ENCODE data around the gene UXS1. TPM values are rescaled to one million over a fixed set of nuclear protein-coding genes. Genes with fewer than 3 reads are reported as not detected.

UXS1 gene
- total RNA-seq, 1 experiment from 2014 or later = 46.3 TPM

DNA sequence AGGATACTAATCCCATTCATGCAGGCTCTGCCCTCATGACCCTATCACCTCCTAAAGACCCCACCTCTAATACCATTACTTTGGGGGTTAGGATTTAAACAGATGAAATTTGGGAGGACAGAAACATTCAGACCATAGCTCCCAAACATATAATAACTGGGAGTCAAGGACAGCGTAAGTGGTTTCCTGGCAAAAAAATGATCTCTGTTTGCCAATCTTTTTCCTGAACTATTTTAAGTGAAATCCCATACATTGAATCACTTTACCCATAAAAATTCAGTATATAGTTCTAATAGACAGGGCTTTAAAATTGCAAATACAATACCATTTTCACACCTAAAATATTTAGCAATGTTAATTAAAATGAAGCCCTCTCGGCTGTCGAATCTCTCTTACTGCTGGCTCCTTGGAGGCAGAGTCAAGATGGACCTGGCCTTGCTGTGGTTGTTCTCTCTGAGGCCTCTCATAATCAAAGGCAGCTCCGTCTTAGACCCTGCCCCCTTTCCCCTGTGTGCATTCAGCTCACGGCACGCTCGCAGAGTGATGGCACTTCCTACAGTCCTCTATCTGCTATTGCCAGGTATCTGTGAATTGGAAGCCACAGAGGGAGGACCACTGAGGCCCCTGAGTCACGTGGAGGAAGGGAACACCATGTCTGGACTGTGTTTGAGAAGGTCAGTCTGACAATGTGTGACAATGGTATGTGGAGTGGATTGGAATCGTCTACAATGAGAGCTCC lies 132.3 kb downstream of the UXS1 start:
- Histone ChIP-seq H2BK120ac (ENCODE audit: low read depth, low read length, poor library complexity, severe bottlenecking) (no peak overlapping the region), H3K9ac (ENCODE audit: extremely low read depth, insufficient read length, low read length) (no peak overlapping the region), H3K23me2 (ENCODE audit: insufficient read length, low read depth, low read length, poor library complexity, severe bottlenecking) (peaks cover 8% of the 10 kb centered on the region), H4K91ac (ENCODE audit: insufficient read length, low read depth, low read length) (no peak overlapping the region), H2AFZ (ENCODE audit: low read length) (no peak overlapping the region), H3K14ac (ENCODE audit: insufficient read depth, low read length) (no peak overlapping the region), H3K79me1 (ENCODE audit: insufficient read depth, low read depth, low read length, poor library complexity, severe bottlenecking) (no peaks in the 10 kb centered on the region), H2BK12ac (ENCODE audit: insufficient read length, low read depth, low read length) (no peak overlapping the region), H4K20me1 (ENCODE audit: control insufficient read depth, insufficient read depth, insufficient read length) (no peaks in the 10 kb centered on the region), H3K4me1 (ENCODE audit: insufficient read depth, low read length) (no peaks in the 10 kb centered on the region), H2BK20ac (ENCODE audit: low read depth, low read length, poor library complexity, severe bottlenecking) (no peak overlapping the region), H3K18ac (ENCODE audit: insufficient read length, low read depth, low read length) (no peak overlapping the region), H2BK5ac (ENCODE audit: insufficient read length, low read length) (no peak overlapping the region), H2BK15ac (ENCODE audit: low read depth, low read length) (no peak overlapping the region), H3T11ph (ENCODE audit: low read length) (no peak overlapping the region), H4K5ac (ENCODE audit: insufficient read length, low read depth, low read length) (no peak overlapping the region), H3K27me3 (ENCODE audit: insufficient read depth, low read length) (peaks cover 5% of the 10 kb centered on the region; the same call in 1 of the 2 replicates), H3K79me2 (ENCODE audit: insufficient read depth, low read length) (no peaks in the 10 kb centered on the region), H3K27ac (ENCODE audit: insufficient read length, low read depth, low read length) (no peak overlapping the region), H3K9me3 (ENCODE audit: control insufficient read depth, low read depth, low read length) (no peaks in the 10 kb centered on the region), H4K8ac (replicated peaks; ENCODE audit: insufficient read length, low read depth, low read length) (no peak overlapping the region), H3K4ac (ENCODE audit: low read depth, low read length) (no peak overlapping the region), H2AK5ac (ENCODE audit: insufficient read length, low read length) (no peak overlapping the region), H3K56ac (ENCODE audit: insufficient read length, low read depth, low read length) (no peak overlapping the region), H3K4me2 (ENCODE audit: insufficient read depth, insufficient read length, low read length) (no peak overlapping the region), H3K23ac (ENCODE audit: insufficient read length, low read depth, low read length) (no peak overlapping the region)
- Mint-ChIP-seq H3K4me3 (no peak overlapping the region), H3K4me1 (peaks cover 6 to 9% of the 10 kb centered on the region in 2 experiments), H3K27me3 (ENCODE audit: low read depth) (peaks cover 41% of the 10 kb centered on the region), H3K36me3 (ENCODE audit: insufficient read depth in 1 of 3, low read depth in 3 of 3) (no peaks in the 10 kb centered on the region; a peak in 1 of 7 replicates), H3K9me3 (no peaks in the 10 kb centered on the region; a peak in 1 of 5 replicates), H3K27ac (no peak overlapping the region)
- TF ChIP-seq, protein P1, sequence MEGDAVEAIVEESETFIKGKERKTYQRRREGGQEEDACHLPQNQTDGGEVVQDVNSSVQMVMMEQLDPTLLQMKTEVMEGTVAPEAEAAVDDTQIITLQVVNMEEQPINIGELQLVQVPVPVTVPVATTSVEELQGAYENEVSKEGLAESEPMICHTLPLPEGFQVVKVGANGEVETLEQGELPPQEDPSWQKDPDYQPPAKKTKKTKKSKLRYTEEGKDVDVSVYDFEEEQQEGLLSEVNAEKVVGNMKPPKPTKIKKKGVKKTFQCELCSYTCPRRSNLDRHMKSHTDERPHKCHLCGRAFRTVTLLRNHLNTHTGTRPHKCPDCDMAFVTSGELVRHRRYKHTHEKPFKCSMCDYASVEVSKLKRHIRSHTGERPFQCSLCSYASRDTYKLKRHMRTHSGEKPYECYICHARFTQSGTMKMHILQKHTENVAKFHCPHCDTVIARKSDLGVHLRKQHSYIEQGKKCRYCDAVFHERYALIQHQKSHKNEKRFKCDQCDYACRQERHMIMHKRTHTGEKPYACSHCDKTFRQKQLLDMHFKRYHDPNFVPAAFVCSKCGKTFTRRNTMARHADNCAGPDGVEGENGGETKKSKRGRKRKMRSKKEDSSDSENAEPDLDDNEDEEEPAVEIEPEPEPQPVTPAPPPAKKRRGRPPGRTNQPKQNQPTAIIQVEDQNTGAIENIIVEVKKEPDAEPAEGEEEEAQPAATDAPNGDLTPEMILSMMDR (conservative IDR thresholded peaks at IDR 0.05) = no peak
- DNase-seq = no peak
- WGBS (ENCODE audit: extremely low coverage, insufficient read length, low lambda C conversion rate) = no CpG with 5 or more reads among the region's 9 CpGs
